Parathyroid adenoma (tissue), 2 donors: Measurements from ENCODE around the gene MGAT1.
A peak's percentile ranks its signal among the peaks of the same experiment; 100 is the strongest.

ENCODE experiments used
- H2AFZ ChIP-seq: fragments of 300-600 bp; sonication (generic); one replicate; pipeline ENCODE4 v1.7.0; 2017; ENCODE audit warnings: antibody characterized with exemption, mild to moderate bottlenecking
- H3K27ac ChIP-seq: fragments of 300-600 bp; sonication (generic); one replicate; pipeline ENCODE4 v1.7.0; 2017
- H3K27me3 ChIP-seq: fragments of 300-600 bp; sonication (generic); one replicate; pipeline ENCODE4 v1.7.0; 2017; ENCODE audit warnings: low read length; ENCODE audit not compliant: control insufficient read depth, insufficient read depth
- H3K36me3 ChIP-seq: fragments of 300-600 bp; sonication (generic); one replicate; pipeline ENCODE4 v1.7.0; 2017; ENCODE audit warnings: low read length; ENCODE audit not compliant: control insufficient read depth, insufficient read depth
- H3K4me1 ChIP-seq: fragments of 300-600 bp; sonication (generic); one replicate; pipeline ENCODE4 v1.7.0; 2017; ENCODE audit warnings: control low read depth
- H3K4me2 ChIP-seq: fragments of 300-600 bp; sonication (generic); one replicate; pipeline ENCODE4 v1.7.0; 2017; ENCODE audit warnings: low read length
- H3K4me3 ChIP-seq: fragments of 300-600 bp; sonication (generic); one replicate; pipeline ENCODE4 v1.7.0; 2017; ENCODE audit warnings: low read depth, low read length
- H3K79me2 ChIP-seq: fragments of 300-600 bp; sonication (generic); one replicate; pipeline ENCODE4 v1.7.0; 2017; ENCODE audit warnings: control low read depth
- H3K9ac ChIP-seq: fragments of 300-600 bp; sonication (generic); one replicate; pipeline ENCODE4 v1.7.0; 2017; ENCODE audit warnings: mild to moderate bottlenecking
- H3K9me3 ChIP-seq: fragments of 300-600 bp; sonication (generic); one replicate; pipeline ENCODE4 v1.7.0; 2017; ENCODE audit warnings: low read length; ENCODE audit not compliant: control insufficient read depth
- CTCF ChIP-seq: fragments of 300-600 bp; sonication (generic); IDR thresholded peaks from one replicate; pipeline ENCODE4 v1.7.0; 2017; ENCODE audit warnings: antibody characterized with exemption, mild to moderate bottlenecking
- donor health status: primary hyperparathyroidism.

The MGAT1 gene

GRCh38 chr5:180802325-180803180 lies at the start of gene MGAT1:
MGAT1 (minus strand) TSS chr5:180802806; CDS start chr5:180792971, 9,835 bp downstream.
- H3K4me2 ChIP-seq: peak within 1 kb of the TSS; percentile 89
- peak within 1 kb of the TSS; percentile 75 for H3K9ac ChIP-seq
- H3K27ac ChIP-seq: peak within 1 kb of the TSS; percentile 92
- peaks cover 35% of the 10 kb centered on the region for H3K79me2 ChIP-seq
- TF ChIP-seq CTCF: no peak
- H3K4me3 ChIP-seq: peak within 1 kb of the TSS; percentile 73
- H3K4me1 ChIP-seq: peaks cover 16% of the 10 kb centered on the region
- peak within 1 kb of the TSS; percentile 92 for H2AFZ ChIP-seq
- no peaks in the 10 kb centered on the region for H3K27me3 ChIP-seq
- H3K9me3 ChIP-seq: no peaks in the 10 kb centered on the region
- H3K36me3 ChIP-seq: no peaks in the 10 kb centered on the region

- no peaks in the 10 kb centered on the region for H3K27me3 ChIP-seq
- H3K4me2 ChIP-seq: no peak overlapping the region
- peaks cover 5% of the 10 kb centered on the region for H3K9me3 ChIP-seq
- no peak for TF ChIP-seq CTCF
- peaks cover 10% of the 10 kb centered on the region for H3K79me2 ChIP-seq
- no peaks in the 10 kb centered on the region for H3K4me1 ChIP-seq
- H3K4me3 ChIP-seq: no peak overlapping the region
- peaks cover 9% of the 10 kb centered on the region for H3K36me3 ChIP-seq
- H3K9ac ChIP-seq: no peak overlapping the region
- H3K27ac ChIP-seq: no peak overlapping the region
- no peak overlapping the region for H2AFZ ChIP-seq
These were observed 48.0 kb upstream of the MGAT1 start for GRCh38 chr5:180850434-180851078.

GRCh38 chr5:180849827-180850226 lies 47.2 kb upstream of the MGAT1 start:
- H3K9ac ChIP-seq: no peak overlapping the region
- peaks cover 9% of the 10 kb centered on the region for H3K36me3 ChIP-seq
- no peaks in the 10 kb centered on the region for H3K4me1 ChIP-seq
- TF ChIP-seq CTCF: no peak
- no peaks in the 10 kb centered on the region for H3K27me3 ChIP-seq
- no peak overlapping the region for H2AFZ ChIP-seq
- no peak overlapping the region for H3K4me2 ChIP-seq
- no peak overlapping the region for H3K27ac ChIP-seq
- H3K9me3 ChIP-seq: peaks cover 5% of the 10 kb centered on the region
- peaks cover 7% of the 10 kb centered on the region for H3K79me2 ChIP-seq
- no peak overlapping the region for H3K4me3 ChIP-seq

- no peak overlapping the region for H3K4me3 ChIP-seq
- no peak overlapping the region for H2AFZ ChIP-seq
- H3K27me3 ChIP-seq: no peaks in the 10 kb centered on the region
- H3K4me1 ChIP-seq: no peaks in the 10 kb centered on the region
- H3K36me3 ChIP-seq: peaks cover 9% of the 10 kb centered on the region
- H3K79me2 ChIP-seq: peaks cover 4% of the 10 kb centered on the region
- peaks cover 5% of the 10 kb centered on the region for H3K9me3 ChIP-seq
- H3K9ac ChIP-seq: no peak overlapping the region
- H3K4me2 ChIP-seq: no peak overlapping the region
- no peak overlapping the region for H3K27ac ChIP-seq
- no peak for TF ChIP-seq CTCF
These were observed 46.3 kb upstream of the MGAT1 start for GRCh38 chr5:180848878-180849277.
